Endodermal cell (in vitro differentiated cells): ENCODE data around the gene SERPING1. TPM values are rescaled to one million over a fixed set of nuclear protein-coding genes. Genes with fewer than 3 reads are reported as not detected.
A peak's percentile ranks its signal among the peaks of the same experiment; 100 is the strongest.

Source experiments
- DNase-seq: peaks from one replicate; pipeline ENCODE4 v3.0.0-alpha.2; 2017
- H3K27ac ChIP-seq: 2 replicates; pipeline ENCODE4 v1.5.1; 2013; ENCODE audit warnings: mild to moderate bottlenecking, low read depth, low read length, moderate library complexity
- H3K27me3 ChIP-seq: 2 replicates; pipeline ENCODE4 v1.6.1; 2013; ENCODE audit warnings: mild to moderate bottlenecking, low read length, moderate library complexity; ENCODE audit not compliant: insufficient read depth, control insufficient read depth, poor library complexity, severe bottlenecking
- H3K36me3 ChIP-seq: 2 replicates; pipeline ENCODE4 v1.7.0; 2013; ENCODE audit warnings: mild to moderate bottlenecking, low read length, moderate library complexity; ENCODE audit not compliant: control insufficient read depth, insufficient read depth
- H3K4me1 ChIP-seq: one replicate; pipeline ENCODE4 v1.7.0; 2013; ENCODE audit warnings: low read length; ENCODE audit not compliant: control insufficient read depth, insufficient read depth
- H3K4me3 ChIP-seq: 2 replicates; pipeline ENCODE4 v1.5.1; 2013; ENCODE audit warnings: mild to moderate bottlenecking, low read length, moderate library complexity
- H3K9ac ChIP-seq: 2 replicates; pipeline ENCODE4 v1.6.1; 2013; ENCODE audit warnings: mild to moderate bottlenecking, low read length, moderate library complexity; ENCODE audit not compliant: poor library complexity, severe bottlenecking; ENCODE audit errors: extremely low read depth
- H3K9me3 ChIP-seq: 2 replicates; pipeline ENCODE4 v1.6.1; 2013; ENCODE audit warnings: mild to moderate bottlenecking, low read length, moderate library complexity; ENCODE audit not compliant: control insufficient read depth
- H3K27ac Mint-ChIP-seq: 2 replicates; pipeline ENCODE4 v1.8.0; 2020; ENCODE audit warnings: mixed read lengths
- H3K27me3 Mint-ChIP-seq: 2 replicates; pipeline ENCODE4 v1.8.0; 2021; ENCODE audit warnings: mild to moderate bottlenecking, mixed read lengths; ENCODE audit not compliant: insufficient read depth
- H3K36me3 Mint-ChIP-seq: 2 replicates; pipeline ENCODE4 v1.8.0; 2020; ENCODE audit warnings: low read depth, mixed read lengths
- H3K4me1 Mint-ChIP-seq: 2 replicates; pipeline ENCODE4 v1.8.0; 2020; ENCODE audit warnings: mixed read lengths
- H3K4me3 Mint-ChIP-seq: 2 replicates; pipeline ENCODE4 v1.8.0; 2020; ENCODE audit warnings: mild to moderate bottlenecking, moderate library complexity, mixed read lengths
- H3K9me3 Mint-ChIP-seq: 2 replicates; pipeline ENCODE4 v1.8.0; 2020; ENCODE audit warnings: mild to moderate bottlenecking, mixed read lengths
- CTCF ChIP-seq: fragments of 200-600 bp; sonication (generic); conservative IDR thresholded peaks from 2 replicates; pipeline ENCODE4 v1.5.0; 2021; ENCODE audit warnings: antibody characterized with exemption, mild to moderate bottlenecking
- WGBS, 2 experiments: methylation state at CpG; one replicate each; pipeline versions ENCODE4 v1.1.5 to v1.1.7; 2013; ENCODE audit warnings: missing lambda C conversion rate in 2 of 2, mixed read lengths in 1 of 2; ENCODE audit not compliant: insufficient coverage in 1 of 2, insufficient read length in 1 of 2; 5-methylcytosine and 5-hydroxymethylcytosine counted together
- total RNA-seq, 2 donors: library from RNA; stranded (reverse); fragmentation: NEBNext Ultra II Directional in 1 of 2; extraction: Animal tissue kit (Norgen Biotek cat#: 25700) in 1 of 2; gene quantifications; 2 replicates in 1 of 2; 3 replicates in 1 of 2; pipeline ENCODE4 v1.2.1, GENCODE V29; 2021

The SERPING1 gene
- total RNA-seq, 2 donors from 2014 or later, result 67.8 to 73.5 TPM

- H3K36me3 Mint-ChIP-seq, result no peaks in the 10 kb centered on the region
- Histone ChIP-seq H3K4me3 (no peak overlapping the region), H3K4me1 (no peaks in the 10 kb centered on the region), H3K27me3 (peaks cover 6% of the 10 kb centered on the region), H3K27ac (no peak overlapping the region), H3K36me3 (no peaks in the 10 kb centered on the region), H3K9me3 (no peaks in the 10 kb centered on the region), H3K9ac (no peak overlapping the region)
- no peaks in the 10 kb centered on the region for H3K9me3 Mint-ChIP-seq
- no peak for TF ChIP-seq CTCF
- no peak overlapping the region for H3K27ac Mint-ChIP-seq
- no peak for DNase-seq
- H3K27me3 Mint-ChIP-seq, result peaks cover 17% of the 10 kb centered on the region
- peak overlapping the region; percentile 74 for H3K4me3 Mint-ChIP-seq
- peaks cover 6% of the 10 kb centered on the region for H3K4me1 Mint-ChIP-seq
- WGBS, 2 experiments, result 95 to 100% methylated on average over 4 of the region's 4 CpGs
These were observed 31.2 kb upstream of the SERPING1 start for GRCh38 chr11:57566005-57566904.

- DNase-seq, result no peak
- no peak overlapping the region for H3K9ac ChIP-seq
- H3K27ac Mint-ChIP-seq, result no peak overlapping the region
- H3K4me1 ChIP-seq, result no peaks in the 10 kb centered on the region
- no peaks in the 10 kb centered on the region for H3K36me3 ChIP-seq
- H3K9me3 Mint-ChIP-seq, result no peaks in the 10 kb centered on the region
- peak overlapping the region; percentile 73 for H3K4me3 ChIP-seq
- H3K9me3 ChIP-seq, result no peaks in the 10 kb centered on the region
- peak overlapping the region; percentile 74 for H3K4me3 Mint-ChIP-seq
- H3K36me3 Mint-ChIP-seq, result no peaks in the 10 kb centered on the region
- peaks cover 6% of the 10 kb centered on the region for H3K4me1 Mint-ChIP-seq
- no peak overlapping the region for H3K27ac ChIP-seq
- no peak for TF ChIP-seq CTCF
- WGBS, 2 experiments, result 42 to 84% methylated on average over 4 to 14 of the region's 15 CpGs
- peaks cover 20% of the 10 kb centered on the region for H3K27me3 Mint-ChIP-seq
- peaks cover 6% of the 10 kb centered on the region for H3K27me3 ChIP-seq
These were observed 30.5 kb upstream of the SERPING1 start for GRCh38 chr11:57566905-57567514.

- Histone ChIP-seq H3K9me3 (no peaks in the 10 kb centered on the region), H3K9ac (peak within 1 kb of the TSS; percentile 44), H3K4me3 (peak within 1 kb of the TSS; percentile 84), H3K27ac (peak within 1 kb of the TSS; percentile 95), H3K36me3 (no peaks in the 10 kb centered on the region), H3K27me3 (peaks cover 6% of the 10 kb centered on the region), H3K4me1 (no peaks in the 10 kb centered on the region)
- peaks cover 20% of the 10 kb centered on the region for H3K27me3 Mint-ChIP-seq
- H3K36me3 Mint-ChIP-seq, result no peaks in the 10 kb centered on the region
- no peaks in the 10 kb centered on the region for H3K9me3 Mint-ChIP-seq
- WGBS, 2 experiments, result 0 to 1% methylated on average over 35 to 89 of the region's 92 CpGs
- peak within 1 kb of the TSS; percentile 85 for H3K27ac Mint-ChIP-seq
- DNase-seq, result peak; percentile 80
- TF ChIP-seq CTCF, result no peak
- H3K4me1 Mint-ChIP-seq, result peaks cover 5% of the 10 kb centered on the region
- peak within 1 kb of the TSS; percentile 74 for H3K4me3 Mint-ChIP-seq
These were observed 29.8 kb upstream of the SERPING1 start, which contains the start of gene UBE2L6 for GRCh38 chr11:57567515-57568329. Gene UBE2L6, minus strand, starts transcription at chr11:57567672. Its CDS starts 61 bp downstream, at chr11:57567611.
